Kidney (tissue), 14 donors: ENCODE results near the gene HTT. TPM values are rescaled to one million over a fixed set of nuclear protein-coding genes. Genes with fewer than 3 reads are reported as not detected.

ENCODE experiments used
- DNase-seq, 5 donors: peaks; one replicate each; pipeline ENCODE4 v3.0.0-alpha.2; 2013 to 2020
- FAIRE-seq: peaks from 2 replicates; lab custom pipeline; 2012; peaks lifted over from hg19 to GRCh38; lab: Jason Lieb, UNC
- H3K27ac ChIP-seq, 2 donors: one replicate each; pipeline ENCODE4 v1.7.0; 2013; ENCODE audit warnings: low read depth in 2 of 2, low read length in 2 of 2, inconsistent platforms in 1 of 2
- H3K27me3 ChIP-seq: one replicate; pipeline ENCODE4 v1.7.1; 2013; ENCODE audit warnings: low read length, inconsistent platforms; ENCODE audit not compliant: control insufficient read depth, insufficient read depth
- H3K36me3 ChIP-seq, 3 donors: one replicate each; pipeline versions ENCODE4 v1.7.0 to v1.7.1; 2013; ENCODE audit warnings: low read length in 3 of 3, control low read depth in 1 of 3, inconsistent platforms in 1 of 3; ENCODE audit not compliant: insufficient read depth in 3 of 3, control insufficient read depth in 2 of 3
- H3K4me1 ChIP-seq, 3 donors: one replicate each; pipeline versions ENCODE4 v1.7.0 to v1.7.1; 2013; ENCODE audit warnings: low read length in 3 of 3, inconsistent platforms in 1 of 3, low read depth in 1 of 3; ENCODE audit not compliant: control insufficient read depth in 2 of 3, insufficient read depth in 2 of 3
- H3K4me3 ChIP-seq, 3 donors: one replicate each; pipeline versions ENCODE4 v1.7.0 to v1.8.1; 2013; ENCODE audit warnings: low read length in 3 of 3, control low read depth in 1 of 3, inconsistent platforms in 1 of 3
- H3K9ac ChIP-seq, 3 donors: one replicate each; pipeline versions ENCODE4 v1.7.0 to v1.7.1; 2013; ENCODE audit warnings: low read length in 3 of 3, control low read depth in 1 of 3, inconsistent platforms in 1 of 3
- H3K9me3 ChIP-seq, 3 donors: one replicate each; pipeline versions ENCODE4 v1.7.0 to v1.7.1; 2013; ENCODE audit warnings: low read length in 3 of 3, control low read depth in 1 of 3, inconsistent platforms in 1 of 3; ENCODE audit not compliant: control insufficient read depth in 2 of 3, insufficient read depth in 1 of 3
- intact Hi-C: fragments of 100-400 bp; cut with DNase I; formaldehyde crosslinking; loops from one replicate; pipeline ENCODE4 v1.11.1; 2022
- polyA plus RNA-seq: library from polyadenylated mRNA; stranded (reverse); fragments of 350-450 nt; fragmentation: Illumina TruSeq; extraction: RNeasy Lipid Tissue Mini Kit (QIAGEN cat#74804); gene quantifications from one replicate; pipeline ENCODE4 v1.2.3, GENCODE V29; 2014; ENCODE audit warnings: low read depth, low replicate concordance; ENCODE audit not compliant: insufficient read depth
- total RNA-seq: library from RNA; stranded (reverse); fragmentation: NEBNext Ultra II Directional; extraction: Animal tissue kit (Norgen Biotek cat#: 25700); gene quantifications from one replicate; pipeline ENCODE4 v1.2.1, GENCODE V29; 2021
- TF ChIP-seq, protein P1 (sequence below): IDR thresholded peaks from 3 replicates; pipeline ENCODE4 v1.5.1; 2012; ENCODE audit warnings: mild to moderate bottlenecking, moderate library complexity, borderline replicate concordance; ENCODE audit not compliant: insufficient read depth; ENCODE audit errors: extremely low read depth
- donor health status: control.
- donor health status: control.
- donor health status: control.
- donor health status: control.
- donor health status: control.
- donor health status: DM: yes; HTN: yes; CAD: no.
- donor health status: Normal renal cell carcinoma (clear cell type).

The HTT gene
- total and polyA plus RNA-seq, 2 donors from 2014 or later, result 7.2 to 64.0 TPM

GRCh38 chr4:3225936-3226335 is 151.5 kb downstream of the HTT start:
- no peak overlapping the region for H3K4me3 ChIP-seq
- peaks cover 7 to 52% (median 41%) of the 10 kb centered on the region in 3 donors for H3K36me3 ChIP-seq
- no peak overlapping the region for H3K27ac ChIP-seq
- intact Hi-C loops, result no loop called here
- no peaks in the 10 kb centered on the region for H3K27me3 ChIP-seq
- DNase-seq, result peak in 1 of 5 donors; percentile 63
- no peak overlapping the region for H3K9ac ChIP-seq
- TF ChIP-seq, protein P1, sequence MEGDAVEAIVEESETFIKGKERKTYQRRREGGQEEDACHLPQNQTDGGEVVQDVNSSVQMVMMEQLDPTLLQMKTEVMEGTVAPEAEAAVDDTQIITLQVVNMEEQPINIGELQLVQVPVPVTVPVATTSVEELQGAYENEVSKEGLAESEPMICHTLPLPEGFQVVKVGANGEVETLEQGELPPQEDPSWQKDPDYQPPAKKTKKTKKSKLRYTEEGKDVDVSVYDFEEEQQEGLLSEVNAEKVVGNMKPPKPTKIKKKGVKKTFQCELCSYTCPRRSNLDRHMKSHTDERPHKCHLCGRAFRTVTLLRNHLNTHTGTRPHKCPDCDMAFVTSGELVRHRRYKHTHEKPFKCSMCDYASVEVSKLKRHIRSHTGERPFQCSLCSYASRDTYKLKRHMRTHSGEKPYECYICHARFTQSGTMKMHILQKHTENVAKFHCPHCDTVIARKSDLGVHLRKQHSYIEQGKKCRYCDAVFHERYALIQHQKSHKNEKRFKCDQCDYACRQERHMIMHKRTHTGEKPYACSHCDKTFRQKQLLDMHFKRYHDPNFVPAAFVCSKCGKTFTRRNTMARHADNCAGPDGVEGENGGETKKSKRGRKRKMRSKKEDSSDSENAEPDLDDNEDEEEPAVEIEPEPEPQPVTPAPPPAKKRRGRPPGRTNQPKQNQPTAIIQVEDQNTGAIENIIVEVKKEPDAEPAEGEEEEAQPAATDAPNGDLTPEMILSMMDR, result no peak
- peaks cover 0 to 2% (median 0%) of the 10 kb centered on the region in 3 donors for H3K9me3 ChIP-seq
- no peaks in the 10 kb centered on the region for H3K4me1 ChIP-seq
- no peak for FAIRE-seq

- H3K4me1 ChIP-seq, result no peaks in the 10 kb centered on the region
- H3K36me3 ChIP-seq, result peaks cover 7 to 53% (median 43%) of the 10 kb centered on the region in 3 donors
- TF ChIP-seq, protein P1, result no peak
- peak in 1 of 5 donors; percentile 59 for DNase-seq
- H3K9me3 ChIP-seq, result peaks cover 0 to 2% (median 0%) of the 10 kb centered on the region in 3 donors
- no peak overlapping the region for H3K27ac ChIP-seq
- H3K27me3 ChIP-seq, result no peaks in the 10 kb centered on the region
- FAIRE-seq, result no peak
- H3K4me3 ChIP-seq, result no peak overlapping the region
- intact Hi-C loops, result no loop called here
- H3K9ac ChIP-seq, result no peak overlapping the region
These were observed 152.0 kb downstream of the HTT start for GRCh38 chr4:3226467-3226866.

DNA sequence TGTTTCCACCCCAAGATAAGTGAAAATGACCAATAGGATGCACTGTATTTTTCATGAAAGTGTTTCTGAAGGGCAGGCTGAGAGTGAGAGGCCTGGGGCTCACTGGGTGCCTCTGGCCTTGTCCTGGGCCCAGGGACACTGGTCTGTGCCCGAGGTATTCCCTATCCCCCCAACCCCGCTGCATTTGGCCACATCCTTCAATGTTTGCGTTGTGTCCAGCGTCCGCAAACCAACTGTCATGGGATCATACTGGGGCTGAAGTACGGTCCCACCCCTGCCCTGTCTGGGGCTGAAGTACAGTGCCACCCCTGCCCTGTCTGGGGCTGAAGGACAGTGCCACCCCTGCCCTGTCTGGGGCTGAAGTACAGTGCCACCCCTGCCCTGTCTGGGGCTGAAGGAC is 152.5 kb downstream of the HTT start:
- H3K27me3 ChIP-seq, result no peaks in the 10 kb centered on the region
- no peak overlapping the region for H3K4me3 ChIP-seq
- H3K27ac ChIP-seq, result no peak overlapping the region
- H3K9ac ChIP-seq, result no peak overlapping the region
- FAIRE-seq, result no peak
- peaks cover 9 to 52% (median 47%) of the 10 kb centered on the region in 3 donors for H3K36me3 ChIP-seq
- peaks cover 0 to 2% (median 0%) of the 10 kb centered on the region in 3 donors for H3K9me3 ChIP-seq
- TF ChIP-seq, protein P1, result no peak
- intact Hi-C loops, result no loop called here
- DNase-seq, result peak in 1 of 5 donors; percentile 67
- H3K4me1 ChIP-seq, result no peaks in the 10 kb centered on the region
